ENCODE results near the gene FLII.

DNA sequence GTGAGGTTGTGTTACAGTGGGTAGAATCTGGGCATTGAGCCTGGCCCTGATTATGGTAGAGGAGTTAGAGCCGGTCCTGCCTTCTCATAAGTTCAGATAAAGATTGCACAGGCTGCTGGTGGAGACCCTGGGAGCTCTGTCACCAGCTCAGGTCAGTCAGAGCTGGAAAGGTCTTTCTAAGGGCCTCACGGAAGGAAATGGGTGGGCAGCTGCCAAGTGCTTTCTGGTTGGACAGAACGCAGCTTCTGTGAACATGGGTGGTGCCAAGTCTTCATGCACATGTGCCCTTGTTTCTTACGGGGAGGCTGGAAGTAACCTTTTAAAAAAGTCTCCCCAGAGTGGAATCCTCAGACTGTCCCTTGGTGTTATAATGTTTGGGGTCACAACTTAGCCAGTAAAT, 60.0 kb downstream of the FLII start:
- TF ChIP-seq, protein P1, sequence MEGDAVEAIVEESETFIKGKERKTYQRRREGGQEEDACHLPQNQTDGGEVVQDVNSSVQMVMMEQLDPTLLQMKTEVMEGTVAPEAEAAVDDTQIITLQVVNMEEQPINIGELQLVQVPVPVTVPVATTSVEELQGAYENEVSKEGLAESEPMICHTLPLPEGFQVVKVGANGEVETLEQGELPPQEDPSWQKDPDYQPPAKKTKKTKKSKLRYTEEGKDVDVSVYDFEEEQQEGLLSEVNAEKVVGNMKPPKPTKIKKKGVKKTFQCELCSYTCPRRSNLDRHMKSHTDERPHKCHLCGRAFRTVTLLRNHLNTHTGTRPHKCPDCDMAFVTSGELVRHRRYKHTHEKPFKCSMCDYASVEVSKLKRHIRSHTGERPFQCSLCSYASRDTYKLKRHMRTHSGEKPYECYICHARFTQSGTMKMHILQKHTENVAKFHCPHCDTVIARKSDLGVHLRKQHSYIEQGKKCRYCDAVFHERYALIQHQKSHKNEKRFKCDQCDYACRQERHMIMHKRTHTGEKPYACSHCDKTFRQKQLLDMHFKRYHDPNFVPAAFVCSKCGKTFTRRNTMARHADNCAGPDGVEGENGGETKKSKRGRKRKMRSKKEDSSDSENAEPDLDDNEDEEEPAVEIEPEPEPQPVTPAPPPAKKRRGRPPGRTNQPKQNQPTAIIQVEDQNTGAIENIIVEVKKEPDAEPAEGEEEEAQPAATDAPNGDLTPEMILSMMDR (IDR thresholded peaks at IDR 0.05): no peak
- no peak for TF ChIP-seq POLR2A (IDR thresholded peaks at IDR 0.05)
- no peak for TF ChIP-seq POLR2AphosphoS5 (IDR thresholded peaks at IDR 0.05; ENCODE audit: insufficient read depth in 1 of 2, low read depth in 1 of 2)

All from vagina (tissue), 2 donors.